Measurements from ENCODE around the gene ACAA2. TPM values are rescaled to one million over a fixed set of nuclear protein-coding genes. Genes with fewer than 3 reads are reported as not detected.
A peak's percentile ranks its signal among the peaks of the same experiment; 100 is the strongest.

The ACAA2 gene
- total and polyA plus RNA-seq, 10 donors: 20.9 to 44.0 (median 34.0) TPM

DNA sequence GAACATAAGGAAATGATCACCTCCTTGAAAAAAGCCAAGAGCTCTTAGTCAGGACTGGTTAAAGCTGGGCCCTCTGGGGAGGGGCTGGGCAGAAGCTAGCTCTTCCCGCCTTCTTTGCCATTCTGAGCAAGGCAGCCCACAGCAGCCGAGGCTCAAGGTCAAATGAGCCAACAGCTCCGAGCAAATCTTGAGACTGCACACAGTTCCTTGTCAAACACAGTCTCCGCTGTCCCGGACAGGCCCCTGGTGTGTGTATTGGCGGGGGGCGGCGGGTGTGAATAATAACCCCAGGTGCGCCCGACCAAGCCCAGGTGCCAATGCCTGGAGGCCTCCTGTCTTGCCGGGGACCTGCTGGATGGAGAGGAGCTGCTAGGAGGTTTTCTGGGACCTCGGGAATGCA, 46.4 kb upstream of the ACAA2 start:
- Histone ChIP-seq H3K4me1 (no peaks in the 10 kb centered on the region), H3K27ac (no peak overlapping the region), H3K4me3 (no peak overlapping the region), H3K27me3 (replicated peaks in 1 of 7) (peaks cover 0 to 6% (median 0%) of the 10 kb centered on the region in 7 donors), H3K36me3 (no peaks in the 10 kb centered on the region), H3K9me3 (no peaks in the 10 kb centered on the region)
- no peak for TF ChIP-seq POLR2A (IDR thresholded peaks at IDR 0.05)
- TF ChIP-seq, protein P1, sequence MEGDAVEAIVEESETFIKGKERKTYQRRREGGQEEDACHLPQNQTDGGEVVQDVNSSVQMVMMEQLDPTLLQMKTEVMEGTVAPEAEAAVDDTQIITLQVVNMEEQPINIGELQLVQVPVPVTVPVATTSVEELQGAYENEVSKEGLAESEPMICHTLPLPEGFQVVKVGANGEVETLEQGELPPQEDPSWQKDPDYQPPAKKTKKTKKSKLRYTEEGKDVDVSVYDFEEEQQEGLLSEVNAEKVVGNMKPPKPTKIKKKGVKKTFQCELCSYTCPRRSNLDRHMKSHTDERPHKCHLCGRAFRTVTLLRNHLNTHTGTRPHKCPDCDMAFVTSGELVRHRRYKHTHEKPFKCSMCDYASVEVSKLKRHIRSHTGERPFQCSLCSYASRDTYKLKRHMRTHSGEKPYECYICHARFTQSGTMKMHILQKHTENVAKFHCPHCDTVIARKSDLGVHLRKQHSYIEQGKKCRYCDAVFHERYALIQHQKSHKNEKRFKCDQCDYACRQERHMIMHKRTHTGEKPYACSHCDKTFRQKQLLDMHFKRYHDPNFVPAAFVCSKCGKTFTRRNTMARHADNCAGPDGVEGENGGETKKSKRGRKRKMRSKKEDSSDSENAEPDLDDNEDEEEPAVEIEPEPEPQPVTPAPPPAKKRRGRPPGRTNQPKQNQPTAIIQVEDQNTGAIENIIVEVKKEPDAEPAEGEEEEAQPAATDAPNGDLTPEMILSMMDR (IDR thresholded peaks at IDR 0.05 in 8 of 11, conservative IDR thresholded peaks at IDR 0.05 in 3 of 11): no peak
- no peak for TF ChIP-seq POLR2AphosphoS5 (IDR thresholded peaks at IDR 0.05)
- intact Hi-C loops (cut with DNase I; ENCODE audit: low total_unique reads): loop anchor here (5.0 kb wide), 2 partner anchors 302 to 352 kb away; no protein-coding TSS in a partner anchor
- WGBS, 5 donors: 85 to 97% (median 92%) methylated on average over 9 to 12 of the region's 12 CpGs
- DNase-seq: no peak

DNA sequence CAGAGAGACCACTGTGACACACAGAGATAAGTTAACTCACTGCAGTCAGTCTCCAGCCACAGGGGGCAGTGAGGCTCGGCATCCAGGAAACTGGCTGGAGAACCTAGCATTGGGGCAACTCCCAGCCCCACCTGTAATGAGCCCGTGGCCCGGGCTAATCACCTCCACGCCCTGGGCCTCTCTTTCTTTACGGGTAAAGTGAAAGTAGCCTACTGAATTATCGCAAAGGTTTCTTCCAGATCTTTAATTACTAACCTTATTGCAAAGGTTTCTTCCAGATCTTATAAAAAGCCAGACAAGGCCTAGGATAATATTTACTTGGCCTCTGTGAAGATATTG, 45.7 kb upstream of the ACAA2 start:
- H3K9me3 ChIP-seq: no peaks in the 10 kb centered on the region
- 70 to 74% (median 73%) methylated on average over 6 of the region's 6 CpGs for WGBS, 5 donors
- no peaks in the 10 kb centered on the region for H3K36me3 ChIP-seq
- H3K27ac ChIP-seq: no peak overlapping the region
- TF ChIP-seq, protein P1 (IDR thresholded peaks at IDR 0.05 in 8 of 11, conservative IDR thresholded peaks at IDR 0.05 in 3 of 11): peak in 5 of 11 experiments; percentile 4 to 47 (median 40)
- TF ChIP-seq POLR2AphosphoS5 (IDR thresholded peaks at IDR 0.05) (no peak), POLR2A (IDR thresholded peaks at IDR 0.05) (no peak)
- H3K4me3 ChIP-seq: no peak overlapping the region
- intact Hi-C loops (cut with DNase I; ENCODE audit: low total_unique reads): loop anchor here (5.0 kb wide), 2 partner anchors 302 to 352 kb away; no protein-coding TSS in a partner anchor
- no peaks in the 10 kb centered on the region for H3K4me1 ChIP-seq
- no peak for DNase-seq
- H3K27me3 ChIP-seq (replicated peaks in 1 of 7): peaks cover 0 to 2% (median 0%) of the 10 kb centered on the region in 7 donors

DNA sequence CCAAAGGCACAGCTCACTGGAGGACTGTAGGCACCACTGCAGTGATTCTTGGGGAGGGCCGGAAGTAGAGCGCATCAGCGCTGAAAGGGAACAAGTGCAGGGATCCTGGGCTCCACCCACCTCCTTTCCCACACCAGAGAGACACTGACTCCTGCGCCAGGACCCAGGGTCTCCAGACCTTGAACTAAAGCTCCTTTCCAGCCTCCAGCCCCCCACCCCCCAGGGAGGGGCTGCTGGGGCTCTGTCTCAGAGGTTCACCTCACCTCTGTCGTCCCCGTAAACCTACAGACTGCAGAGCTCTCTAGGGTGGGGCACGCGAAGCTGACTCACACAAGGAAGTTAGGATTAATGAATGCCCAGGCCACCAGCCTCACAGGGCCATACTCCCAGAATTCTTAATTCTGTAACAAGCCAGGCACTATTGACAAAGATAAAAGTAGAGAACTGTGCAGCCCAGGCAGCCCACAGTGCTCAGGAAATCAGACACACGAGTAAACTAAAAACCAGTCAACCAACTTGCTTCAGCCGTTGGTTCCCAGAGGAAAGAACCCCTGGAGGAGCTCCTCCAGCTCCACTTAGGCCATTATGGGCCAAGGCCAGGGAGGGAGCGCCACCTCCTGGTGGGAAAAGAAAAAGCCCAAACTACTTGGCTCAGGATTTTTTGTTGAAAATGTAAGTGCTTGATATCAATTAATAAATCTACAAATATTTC, 45.1 kb upstream of the ACAA2 start:
- intact Hi-C loops (cut with DNase I; ENCODE audit: low total_unique reads): loop anchor here (5.0 kb wide), 2 partner anchors 301 to 351 kb away; no protein-coding TSS in a partner anchor
- TF ChIP-seq POLR2AphosphoS5 (IDR thresholded peaks at IDR 0.05) (no peak), POLR2A (IDR thresholded peaks at IDR 0.05) (no peak)
- TF ChIP-seq, protein P1 (IDR thresholded peaks at IDR 0.05 in 8 of 11, conservative IDR thresholded peaks at IDR 0.05 in 3 of 11): peak; percentile 45 to 85 (median 72)
- H3K27me3 ChIP-seq (replicated peaks in 1 of 7): no peaks in the 10 kb centered on the region
- 52 to 70% (median 57%) methylated on average over 11 of the region's 11 CpGs for WGBS, 5 donors
- no peak overlapping the region for H3K4me3 ChIP-seq
- H3K4me1 ChIP-seq: no peaks in the 10 kb centered on the region
- no peak for DNase-seq
- H3K27ac ChIP-seq: no peak overlapping the region
- H3K36me3 ChIP-seq: no peaks in the 10 kb centered on the region
- no peaks in the 10 kb centered on the region for H3K9me3 ChIP-seq

DNA sequence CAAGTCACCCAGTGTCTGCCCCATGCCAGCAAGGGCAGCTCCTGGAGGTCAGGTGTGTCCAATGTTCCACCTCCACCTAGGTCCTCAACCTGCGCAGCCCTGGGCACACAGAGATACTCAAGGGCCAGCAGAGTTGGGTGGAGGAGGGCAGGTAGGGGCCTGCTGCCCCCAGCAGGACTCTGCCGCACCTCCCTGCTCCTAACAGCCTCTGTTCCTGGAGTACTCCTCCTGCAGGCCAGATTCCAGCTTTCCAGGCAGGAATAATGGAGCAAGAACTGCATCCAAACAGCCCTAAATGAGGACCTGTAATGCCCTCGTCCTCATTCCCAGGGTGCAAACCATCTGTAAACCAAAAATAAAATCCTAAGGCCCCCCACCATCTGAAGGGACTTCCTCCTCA, 44.4 kb upstream of the ACAA2 start:
- no peak for DNase-seq
- intact Hi-C loops (cut with DNase I; ENCODE audit: low total_unique reads): loop anchor here (5.0 kb wide), 2 partner anchors 300 to 350 kb away; no protein-coding TSS in a partner anchor
- Histone ChIP-seq H3K27me3 (replicated peaks in 1 of 7) (no peaks in the 10 kb centered on the region), H3K27ac (no peak overlapping the region), H3K4me1 (no peaks in the 10 kb centered on the region), H3K9me3 (no peaks in the 10 kb centered on the region), H3K36me3 (no peaks in the 10 kb centered on the region), H3K4me3 (no peak overlapping the region)
- 73 to 94% (median 80%) methylated on average over 3 of the region's 3 CpGs for WGBS, 5 donors
- TF ChIP-seq, protein P1 (IDR thresholded peaks at IDR 0.05 in 8 of 11, conservative IDR thresholded peaks at IDR 0.05 in 3 of 11): no peak
- TF ChIP-seq POLR2A (IDR thresholded peaks at IDR 0.05): no peak
- no peak for TF ChIP-seq POLR2AphosphoS5 (IDR thresholded peaks at IDR 0.05)
